ENCODE results near the gene MYG1. TPM values are rescaled to one million over a fixed set of nuclear protein-coding genes. Genes with fewer than 3 reads are reported as not detected.

The MYG1 gene
- total RNA-seq, 1 experiment from 2014 or later: 79.8 TPM

GRCh38 chr12:53253298-53253697 lies 46.2 kb upstream of the MYG1 start:
- Mint-ChIP-seq H3K9me3 (ENCODE audit: unreplicated experiment) (no peaks in the 10 kb centered on the region), H3K4me1 (ENCODE audit: insufficient read depth, unreplicated experiment) (peaks cover 25% of the 10 kb centered on the region), H3K27ac (ENCODE audit: low read depth, unreplicated experiment) (peak overlapping the region; percentile 83), H3K4me3 (ENCODE audit: unreplicated experiment) (peak overlapping the region; percentile 87), H3K36me3 (ENCODE audit: insufficient read depth, unreplicated experiment) (peaks cover 6% of the 10 kb centered on the region), H3K27me3 (ENCODE audit: insufficient read depth, unreplicated experiment) (no peaks in the 10 kb centered on the region)
- no peak for DNase-seq (ENCODE audit: unreplicated experiment)
- BruUV-seq (replicated peaks): no TSS peak
- intact Hi-C loops (cut with micrococcal nuclease): no loop called here
- ChIA-PET POLR2A (interaction anchor here (0.9 to 3.1 kb wide), 6 partner anchors 8 to 173 kb away, joined by 3 to 43 read pairs (median 12); partner anchors contain the start of genes ESPL1 and PFDN5), CTCF (interaction anchor here (0.6 to 4.2 kb wide), 9 partner anchors 9 to 199 kb away, joined by 3 to 49 read pairs (median 3); partner anchors contain the start of gene ESPL1)
- no peak for TF ChIP-seq CTCF (IDR thresholded peaks at IDR 0.05; ENCODE audit: unreplicated experiment)

DNA sequence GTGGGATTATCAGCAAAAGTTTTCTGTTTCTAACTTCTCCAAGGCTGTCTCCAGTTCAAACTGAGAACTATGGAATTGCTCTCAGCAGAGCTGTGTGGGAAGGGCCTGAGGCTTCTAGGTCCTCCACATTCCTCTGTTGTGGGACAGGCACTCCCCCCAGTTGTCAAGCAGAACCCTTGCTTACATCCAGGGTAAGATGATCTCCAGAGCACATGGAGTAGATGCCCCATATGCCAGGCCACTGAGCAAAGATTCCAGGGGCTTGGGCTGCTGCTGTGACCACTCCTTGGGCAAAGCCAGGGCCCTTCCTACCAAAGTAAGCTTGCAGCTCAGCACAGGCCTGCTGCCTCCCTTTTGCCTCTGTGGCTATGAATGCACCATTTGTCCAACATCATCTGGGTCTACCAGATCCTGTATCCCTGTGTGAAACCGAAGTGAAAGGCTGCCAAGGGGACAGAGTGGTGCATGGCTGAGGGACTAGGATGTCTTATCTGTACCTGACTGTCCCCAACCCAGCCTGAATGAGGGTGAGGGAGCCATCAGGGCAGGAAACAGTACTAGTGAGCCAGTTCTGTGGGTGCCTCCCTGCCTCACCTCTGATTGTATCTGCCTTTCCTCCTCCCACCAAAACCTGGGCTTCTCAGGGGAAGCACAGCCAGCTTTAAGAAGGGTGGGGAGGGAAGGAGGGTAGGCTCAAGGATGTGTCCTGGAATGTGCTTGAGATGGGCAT lies 44.5 kb upstream of the MYG1 start:
- Mint-ChIP-seq H3K9me3 (ENCODE audit: unreplicated experiment) (no peaks in the 10 kb centered on the region), H3K36me3 (ENCODE audit: insufficient read depth, unreplicated experiment) (peaks cover 6% of the 10 kb centered on the region), H3K27me3 (ENCODE audit: insufficient read depth, unreplicated experiment) (no peaks in the 10 kb centered on the region), H3K27ac (ENCODE audit: low read depth, unreplicated experiment) (no peak overlapping the region), H3K4me1 (ENCODE audit: insufficient read depth, unreplicated experiment) (peaks cover 25% of the 10 kb centered on the region), H3K4me3 (ENCODE audit: unreplicated experiment) (no peak overlapping the region)
- CTCF ChIA-PET: interaction anchor here (0.6 to 4.2 kb wide), 3 partner anchors 13 to 156 kb away, joined by 3 to 28 read pairs (median 15); partner anchors contain the start of gene ESPL1
- DNase-seq (ENCODE audit: unreplicated experiment): no peak
- POLR2A ChIA-PET: interaction anchor here (0.6 to 0.9 kb wide), 2 partner anchors 40 to 148 kb away, joined by 3 read pairs; partner anchors contain the start of gene PFDN5
- intact Hi-C loops (cut with micrococcal nuclease): no loop called here
- BruUV-seq (replicated peaks): no TSS peak
- no peak for TF ChIP-seq CTCF (IDR thresholded peaks at IDR 0.05; ENCODE audit: unreplicated experiment)

- POLR2A ChIA-PET: interaction anchor here (0.6 to 1.0 kb wide), 2 partner anchors 11 to 66 kb away, joined by 3 read pairs; partner anchors contain the start of genes AAAS and ESPL1
- Mint-ChIP-seq H3K9me3 (ENCODE audit: unreplicated experiment) (no peaks in the 10 kb centered on the region), H3K27me3 (ENCODE audit: insufficient read depth, unreplicated experiment) (no peaks in the 10 kb centered on the region), H3K4me3 (ENCODE audit: unreplicated experiment) (no peak overlapping the region), H3K36me3 (ENCODE audit: insufficient read depth, unreplicated experiment) (peaks cover 6% of the 10 kb centered on the region), H3K4me1 (ENCODE audit: insufficient read depth, unreplicated experiment) (peaks cover 17% of the 10 kb centered on the region), H3K27ac (ENCODE audit: low read depth, unreplicated experiment) (no peak overlapping the region)
- no TSS peak for BruUV-seq (replicated peaks)
- CTCF ChIA-PET: interaction anchor here (0.6 to 2.7 kb wide), 5 partner anchors 10 to 157 kb away, joined by 3 to 15 read pairs (median 5); no protein-coding TSS in a partner anchor
- intact Hi-C loops (cut with micrococcal nuclease): no loop called here
- no peak for TF ChIP-seq CTCF (IDR thresholded peaks at IDR 0.05; ENCODE audit: unreplicated experiment)
- no peak for DNase-seq (ENCODE audit: unreplicated experiment)
Observed at GRCh38 chr12:53255996-53256395, 43.5 kb upstream of the MYG1 start.

Measured in MCF 10A (cell line).